GM19099 (cell line): ENCODE results near the gene DIPK1A.

Experiments
- POLR2A ChIP-seq: IDR thresholded peaks from 3 replicates; pipeline ENCODE4 v1.6.1; 2011; ENCODE audit warnings: low read depth; ENCODE audit not compliant: insufficient read length; ENCODE audit errors: extremely low read depth

The DIPK1A gene

GRCh38 chr1:92795166-92795565, 166.1 kb downstream of the DIPK1A start:
- no peak for TF ChIP-seq POLR2A

DNA sequence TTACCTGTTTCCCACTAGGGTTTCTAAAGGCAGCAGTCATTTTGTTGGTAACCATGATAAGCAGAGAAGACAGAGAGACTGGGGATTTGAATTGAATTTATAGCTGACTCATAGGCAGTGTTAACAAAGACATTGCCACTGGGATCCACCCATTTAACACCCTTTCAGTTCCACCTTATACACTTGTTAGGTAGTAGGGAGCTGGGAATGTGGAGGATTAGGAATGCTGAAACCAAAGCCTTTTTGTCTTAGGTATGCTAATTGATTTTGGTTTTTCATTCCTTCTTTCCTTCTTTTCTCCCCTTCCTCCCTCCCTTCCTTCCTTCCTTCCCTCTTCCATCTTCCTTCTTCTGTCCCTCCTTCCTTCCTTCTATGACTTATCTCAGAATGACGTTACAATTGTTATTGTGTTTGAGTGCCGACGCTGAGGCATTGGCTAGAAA, 168.9 kb downstream of the DIPK1A start:
- no peak for TF ChIP-seq POLR2A
